AG09319 (cell line): ENCODE measurements around the gene CDKAL1.

Experiments
- DNase-seq: peaks from one replicate; pipeline ENCODE4 v3.0.0-alpha.2; 2010; ENCODE audit warnings: low read depth; ENCODE audit errors: extremely low read depth
- CTCF ChIP-seq: IDR thresholded peaks from 2 replicates; pipeline ENCODE4 v1.5.1; 2011; ENCODE audit warnings: low read depth, mild to moderate bottlenecking, inconsistent platforms, low read length, moderate library complexity

The CDKAL1 gene

GRCh38 chr6:20569000-20569610, 34.8 kb downstream of the CDKAL1 start:
- no peak for TF ChIP-seq CTCF
- no peak for DNase-seq

GRCh38 chr6:20571261-20571660, 37.0 kb downstream of the CDKAL1 start:
- TF ChIP-seq CTCF: no peak
- DNase-seq: no peak

GRCh38 chr6:20572288-20572687, 38.0 kb downstream of the CDKAL1 start:
- no peak for TF ChIP-seq CTCF
- DNase-seq: no peak

GRCh38 chr6:20572940-20573339, 38.7 kb downstream of the CDKAL1 start:
- no peak for TF ChIP-seq CTCF
- no peak for DNase-seq

GRCh38 chr6:20574355-20574754, 40.1 kb downstream of the CDKAL1 start:
- no peak for DNase-seq
- TF ChIP-seq CTCF: no peak

GRCh38 chr6:20575125-20575524, 40.9 kb downstream of the CDKAL1 start:
- TF ChIP-seq CTCF: no peak
- no peak for DNase-seq

GRCh38 chr6:20575704-20576451, 41.6 kb downstream of the CDKAL1 start:
- no peak for TF ChIP-seq CTCF
- DNase-seq: no peak
